UCSD-AML1 (cell line): ENCODE measurements around the gene PRTFDC1.
"Not testable (repeated sequence)": the region's sequence is repeated elsewhere in the genome, so short reads cannot be mapped to it uniquely, and the experiment has no call there.

Experiments
- DNase-seq: peaks from one replicate; lab custom pipeline; 2025; ENCODE audit not compliant: unreplicated experiment; lab: John Stamatoyannopoulos, UW

PRTFDC1 gene

DNA sequence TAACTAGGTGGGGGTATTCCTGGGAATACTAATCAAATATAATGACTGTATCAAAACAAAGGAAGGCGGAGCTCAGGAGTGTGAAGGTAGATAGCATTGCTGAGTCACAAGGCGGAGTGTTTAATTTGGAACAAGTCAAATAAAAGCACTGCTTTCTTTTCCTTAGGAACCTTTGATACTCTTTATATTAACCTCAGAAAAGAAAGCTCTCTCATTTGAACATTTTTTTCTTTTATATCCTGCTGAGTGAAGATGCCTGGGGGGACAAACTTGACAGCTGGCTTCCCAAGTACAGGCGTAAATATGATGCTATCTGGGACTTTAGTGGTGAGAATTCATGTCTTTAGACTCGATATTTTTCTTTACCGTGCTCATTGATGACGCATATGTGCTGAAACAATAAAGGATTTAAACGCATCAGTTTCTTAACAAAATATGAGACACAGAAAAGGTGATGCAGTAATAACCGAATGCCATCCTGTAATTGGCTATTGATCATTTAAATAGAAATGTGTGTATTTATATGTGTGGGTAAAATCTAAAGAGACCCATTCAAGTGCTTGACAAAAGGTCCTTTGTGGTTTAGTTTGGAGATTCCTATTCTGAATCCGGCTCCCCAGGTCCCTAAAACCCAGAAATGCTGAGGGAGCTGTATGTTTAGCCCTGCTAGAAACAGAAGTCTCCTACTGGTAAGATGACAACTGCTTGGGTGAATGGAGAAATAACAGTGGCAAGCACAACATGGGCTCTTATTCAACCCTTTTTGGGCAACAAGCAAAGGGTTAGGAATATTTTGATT lies 102.7 kb downstream of the PRTFDC1 start:
- no peak for DNase-seq

GRCh38 chr10:24849051-24849450 lies 103.4 kb downstream of the PRTFDC1 start:
- no peak for DNase-seq

GRCh38 chr10:24848195-24848594 lies 104.2 kb downstream of the PRTFDC1 start:
- no peak for DNase-seq

DNA sequence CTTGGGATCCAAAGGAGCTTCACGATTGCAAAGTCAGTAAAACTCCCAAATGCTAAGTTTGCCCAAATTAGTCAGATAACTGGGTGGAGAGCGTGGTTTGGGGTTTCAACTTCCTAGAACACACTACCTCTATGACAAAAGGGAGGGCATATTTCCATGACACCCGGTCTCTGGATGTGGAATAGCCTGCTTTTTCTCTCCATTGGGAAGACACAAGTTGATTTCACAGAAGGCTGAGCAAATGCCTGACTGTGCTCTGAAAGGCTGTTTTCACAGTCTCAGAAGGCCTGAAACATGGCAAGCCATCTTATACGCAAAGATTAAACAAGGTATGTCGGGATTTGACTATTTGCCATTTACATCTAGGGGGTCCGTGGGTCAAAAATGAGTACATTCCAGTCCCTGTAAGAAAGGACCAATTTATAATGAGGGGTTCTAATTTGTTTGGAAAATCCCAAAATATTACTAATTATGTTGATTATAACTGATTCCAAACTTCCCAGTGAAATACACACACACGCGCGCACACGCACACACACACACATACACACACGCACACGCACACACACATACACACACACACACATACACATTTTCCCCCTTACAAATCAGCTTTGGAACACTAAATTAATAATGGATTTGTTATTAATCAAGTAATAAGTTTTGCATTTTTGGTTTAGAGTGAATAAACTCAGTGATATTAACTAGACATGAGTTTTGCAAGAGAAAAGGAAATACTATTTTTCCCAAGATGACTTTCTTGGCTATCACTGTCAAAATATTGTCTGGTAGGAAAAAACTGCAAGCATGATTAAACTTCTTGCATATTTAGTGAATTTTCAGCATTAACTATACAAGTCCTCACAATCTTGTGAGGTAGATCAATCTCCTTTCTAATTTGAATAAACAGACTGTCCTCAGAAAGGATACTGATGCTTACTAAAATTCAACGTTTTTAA lies 105.0 kb downstream of the PRTFDC1 start:
- no peak for DNase-seq

- DNase-seq, result no peak
Observed at GRCh38 chr10:24844742-24845141, 107.7 kb downstream of the PRTFDC1 start.

DNA sequence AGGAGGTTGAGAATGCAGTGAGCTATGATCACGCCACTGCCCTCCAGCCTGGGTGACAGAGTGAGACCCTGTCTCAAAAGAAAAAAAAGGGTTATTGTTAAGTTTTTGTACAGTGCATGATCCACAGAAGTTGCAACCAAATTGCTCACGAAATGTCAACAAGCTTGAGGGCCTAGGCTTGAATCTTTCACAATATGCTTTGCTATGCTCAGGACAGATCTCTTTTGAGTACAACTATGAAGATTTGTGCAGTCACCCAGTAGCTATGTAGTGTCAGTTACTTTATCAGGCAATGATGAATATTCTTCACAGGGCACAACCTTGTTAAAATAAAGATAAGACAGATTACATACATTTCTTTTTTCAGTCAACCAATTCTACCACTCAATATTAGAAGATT lies 109.2 kb downstream of the PRTFDC1 start:
- DNase-seq, result no peak

DNA sequence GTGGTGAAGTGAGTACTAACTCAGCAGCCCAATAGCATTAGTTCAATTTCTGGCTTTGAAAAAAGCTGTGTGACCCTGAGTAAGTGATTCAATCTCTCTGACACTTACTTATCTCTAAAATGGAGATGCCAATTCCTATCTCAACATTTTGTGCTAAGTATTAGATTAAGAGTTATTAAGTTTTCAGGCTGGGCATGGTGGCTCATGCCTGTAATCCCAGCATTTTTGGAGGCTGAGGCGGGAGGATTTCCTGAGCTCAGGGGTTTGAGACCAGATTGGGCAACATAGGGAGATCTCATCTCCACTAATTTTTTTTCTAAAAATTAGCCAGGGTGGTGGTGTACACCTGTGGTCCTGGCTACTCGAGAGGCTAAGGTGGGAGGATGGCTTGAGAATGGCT lies 109.5 kb downstream of the PRTFDC1 start:
- DNase-seq, result no peak

DNA sequence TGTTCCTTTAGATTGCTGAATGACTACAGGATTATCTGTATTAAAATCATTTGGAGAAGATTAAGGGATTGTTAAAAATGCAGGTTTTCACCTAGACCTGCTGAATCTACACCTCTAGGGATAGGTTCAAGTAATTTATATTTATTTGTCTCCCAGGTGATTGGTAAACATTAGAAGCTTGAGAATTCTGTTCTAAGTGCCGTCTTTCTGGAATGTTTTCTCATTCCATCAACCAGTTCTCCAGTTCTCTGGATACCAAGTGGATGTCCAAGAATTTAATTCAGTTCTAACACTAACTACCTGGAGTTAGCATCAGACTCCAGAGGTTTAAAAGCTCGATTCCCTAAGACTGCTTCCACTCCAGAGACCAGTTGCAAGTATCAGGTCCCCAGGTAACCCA lies 110.9 kb downstream of the PRTFDC1 start:
- no peak for DNase-seq

DNA sequence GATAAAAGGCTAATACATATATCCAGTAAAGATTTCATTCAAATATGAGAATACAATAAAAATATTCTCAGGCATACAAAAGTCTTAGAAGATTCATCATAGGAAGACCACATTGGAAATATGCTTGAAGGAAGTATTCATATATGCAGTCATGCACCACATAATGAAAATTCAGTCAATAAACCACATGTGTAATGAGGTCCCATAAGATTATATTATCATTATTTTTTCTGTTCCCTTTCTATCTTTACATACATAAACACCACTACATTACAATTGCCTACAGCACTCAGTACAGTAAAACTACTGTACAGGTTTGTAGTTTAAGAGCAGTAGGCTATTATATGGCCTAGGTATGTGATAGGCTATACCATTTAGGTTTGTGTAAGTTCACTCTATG lies 111.6 kb downstream of the PRTFDC1 start:
- DNase-seq, result no peak

DNA sequence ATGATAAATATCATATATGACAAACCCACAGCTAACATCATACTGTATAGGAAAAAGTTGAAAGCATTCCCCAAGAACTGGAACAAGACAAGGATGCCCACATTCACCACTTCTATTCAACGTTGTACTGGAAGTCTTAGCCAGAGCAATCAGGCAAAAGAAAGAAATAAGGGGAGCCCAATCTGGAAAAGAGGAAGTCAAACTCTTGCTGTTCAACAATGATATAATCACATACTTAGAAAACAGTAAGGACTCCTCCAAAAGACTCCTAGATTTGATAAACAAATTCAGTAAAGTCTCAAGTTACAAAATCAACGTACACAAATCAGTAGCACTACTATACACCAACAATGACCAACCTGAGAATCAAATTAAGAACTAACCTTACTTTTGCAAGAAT lies 114.6 kb downstream of the PRTFDC1 start:
- DNase-seq, result not testable (repeated sequence)

DNA sequence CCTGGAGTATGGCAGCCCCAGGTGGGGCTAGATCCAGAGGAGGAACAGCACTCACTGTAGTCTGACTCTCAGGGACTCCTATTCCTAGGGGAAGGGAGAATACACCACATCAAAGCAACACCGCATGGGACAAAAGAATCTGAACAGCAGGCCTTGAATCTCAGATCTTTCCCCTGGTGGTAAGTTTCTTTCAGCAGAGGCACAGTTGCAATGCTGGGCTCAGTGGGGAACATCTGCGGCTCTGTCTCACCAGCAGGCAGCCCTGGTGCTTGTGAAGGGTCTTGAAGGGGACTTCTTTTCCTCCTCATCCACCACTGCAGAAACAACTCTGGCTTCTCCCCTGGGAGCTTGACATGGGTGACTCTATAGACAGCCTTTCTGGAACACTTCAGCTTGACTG lies 117.5 kb downstream of the PRTFDC1 start:
- no peak for DNase-seq

GRCh38 chr10:24826009-24826408 lies 126.4 kb downstream of the PRTFDC1 start:
- no peak for DNase-seq

GRCh38 chr10:24825551-24825950 lies 126.9 kb downstream of the PRTFDC1 start:
- no peak for DNase-seq

GRCh38 chr10:24824536-24824935 lies 127.9 kb downstream of the PRTFDC1 start:
- DNase-seq, result no peak

DNA sequence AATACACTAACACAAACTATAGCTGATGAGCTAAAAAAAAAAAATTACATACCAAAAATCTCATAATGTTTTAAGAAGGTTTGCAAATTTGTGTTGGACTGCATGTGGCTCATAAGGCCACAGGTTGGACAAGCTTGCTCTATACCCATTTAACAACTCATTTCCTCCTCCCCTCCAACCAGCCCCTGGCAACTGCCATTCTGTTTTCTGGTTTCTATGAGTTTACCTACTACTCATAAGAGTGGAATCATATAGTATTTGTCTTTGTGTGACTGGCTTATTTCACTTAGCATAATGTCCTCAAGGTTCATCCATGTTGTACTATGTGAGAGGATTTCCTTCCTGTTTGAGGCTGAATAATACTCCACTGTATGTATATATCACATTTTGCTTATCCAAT lies 128.3 kb downstream of the PRTFDC1 start:
- no peak for DNase-seq

DNA sequence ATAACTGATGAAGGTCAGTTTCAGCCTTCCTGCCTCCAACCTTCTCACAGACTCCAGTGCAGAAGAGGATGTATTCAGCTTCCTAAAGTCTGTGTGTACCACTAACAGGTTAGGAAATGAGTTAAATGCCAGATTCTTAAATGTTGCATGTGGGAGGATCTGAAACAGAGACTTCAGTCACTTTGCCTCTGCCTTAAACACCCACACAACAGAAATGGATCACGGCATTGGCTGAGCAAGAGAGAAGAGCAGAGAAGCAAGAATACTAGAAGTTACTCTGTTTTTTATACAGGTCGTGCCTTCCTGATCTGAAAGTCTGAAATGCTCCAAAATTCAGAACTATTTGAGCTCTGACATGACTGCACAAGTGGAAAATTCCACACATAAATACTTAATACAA lies 129.8 kb downstream of the PRTFDC1 start:
- DNase-seq, result no peak

DNA sequence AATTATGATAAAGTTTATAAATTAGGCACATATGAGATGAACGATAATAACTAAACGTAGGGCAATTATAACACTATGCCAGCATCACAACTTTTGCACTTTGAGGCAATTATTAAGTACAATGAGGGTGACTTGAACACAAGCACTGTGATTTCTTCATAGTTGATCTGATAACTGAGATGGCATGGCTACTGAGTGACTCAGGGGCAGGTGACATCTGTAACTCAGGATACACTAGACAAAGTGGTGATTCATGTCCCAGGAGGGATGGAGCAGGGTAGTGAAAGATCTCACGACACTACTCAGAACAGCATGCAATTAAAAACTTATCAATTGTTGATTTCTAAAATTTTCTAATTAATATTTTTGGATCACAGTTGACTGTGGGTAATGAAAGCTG lies 130.4 kb downstream of the PRTFDC1 start:
- DNase-seq, result no peak

- no peak for DNase-seq
Observed at GRCh38 chr10:24816868-24817396, 135.5 kb downstream of the PRTFDC1 start.

DNA sequence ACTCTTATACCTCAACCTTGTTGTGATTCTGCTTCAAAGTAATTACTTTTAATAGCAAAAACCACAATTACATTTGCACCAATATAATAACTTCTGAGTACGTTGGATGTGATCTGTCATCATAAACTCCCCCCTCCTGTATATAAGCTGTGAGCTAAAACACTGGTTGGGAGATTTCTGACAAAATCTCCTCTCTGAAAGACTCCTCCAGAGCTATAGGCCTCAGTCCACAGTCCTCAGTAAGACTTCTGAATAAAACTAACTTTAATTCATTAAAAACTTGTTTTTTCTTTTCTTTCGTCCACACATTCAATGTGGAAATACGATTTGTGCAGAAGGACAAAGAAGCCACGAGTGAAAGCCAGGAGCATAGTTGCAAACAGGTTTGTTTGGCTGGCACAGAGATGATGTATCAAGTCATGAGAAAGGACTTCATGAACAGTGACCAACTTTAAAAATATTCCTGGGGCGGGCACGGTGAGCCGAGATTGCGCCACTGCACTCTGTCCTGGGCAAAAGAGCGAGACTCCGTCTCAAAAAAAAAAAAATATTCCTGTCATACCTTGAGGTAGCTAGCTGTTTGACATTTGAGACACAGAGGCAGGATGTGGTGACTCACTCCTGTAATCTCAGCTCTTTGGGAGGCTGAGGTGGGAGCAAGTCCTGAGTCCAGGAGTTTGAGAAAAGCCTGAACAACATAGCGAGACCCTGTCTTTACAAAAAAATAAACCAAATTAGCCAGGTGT lies 137.7 kb downstream of the PRTFDC1 start:
- DNase-seq, result no peak

- DNase-seq, result no peak
Observed at GRCh38 chr10:24813856-24814255, 138.6 kb downstream of the PRTFDC1 start.

DNA sequence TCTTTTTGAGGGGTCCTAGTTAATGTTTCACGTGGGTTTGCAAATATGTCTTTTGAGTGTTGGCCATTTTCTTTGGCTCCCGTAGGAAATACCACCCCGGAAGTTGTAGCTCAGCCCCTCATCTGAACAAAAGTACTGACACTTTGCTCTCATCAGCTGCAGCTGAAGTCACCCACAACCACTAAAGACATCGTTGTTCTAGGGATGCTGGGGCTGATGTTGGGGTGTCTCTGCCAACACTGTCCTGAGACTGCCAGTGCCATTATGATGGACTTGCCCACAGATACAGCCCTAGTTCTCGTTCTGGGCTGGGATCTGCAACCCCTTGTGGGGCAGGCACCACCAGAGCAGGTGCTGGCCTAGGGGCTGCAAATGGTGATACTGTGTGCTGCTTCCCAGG lies 146.1 kb downstream of the PRTFDC1 start:
- no peak for DNase-seq
